ENCODE measurements around the gene ADGRG7.

DNA sequence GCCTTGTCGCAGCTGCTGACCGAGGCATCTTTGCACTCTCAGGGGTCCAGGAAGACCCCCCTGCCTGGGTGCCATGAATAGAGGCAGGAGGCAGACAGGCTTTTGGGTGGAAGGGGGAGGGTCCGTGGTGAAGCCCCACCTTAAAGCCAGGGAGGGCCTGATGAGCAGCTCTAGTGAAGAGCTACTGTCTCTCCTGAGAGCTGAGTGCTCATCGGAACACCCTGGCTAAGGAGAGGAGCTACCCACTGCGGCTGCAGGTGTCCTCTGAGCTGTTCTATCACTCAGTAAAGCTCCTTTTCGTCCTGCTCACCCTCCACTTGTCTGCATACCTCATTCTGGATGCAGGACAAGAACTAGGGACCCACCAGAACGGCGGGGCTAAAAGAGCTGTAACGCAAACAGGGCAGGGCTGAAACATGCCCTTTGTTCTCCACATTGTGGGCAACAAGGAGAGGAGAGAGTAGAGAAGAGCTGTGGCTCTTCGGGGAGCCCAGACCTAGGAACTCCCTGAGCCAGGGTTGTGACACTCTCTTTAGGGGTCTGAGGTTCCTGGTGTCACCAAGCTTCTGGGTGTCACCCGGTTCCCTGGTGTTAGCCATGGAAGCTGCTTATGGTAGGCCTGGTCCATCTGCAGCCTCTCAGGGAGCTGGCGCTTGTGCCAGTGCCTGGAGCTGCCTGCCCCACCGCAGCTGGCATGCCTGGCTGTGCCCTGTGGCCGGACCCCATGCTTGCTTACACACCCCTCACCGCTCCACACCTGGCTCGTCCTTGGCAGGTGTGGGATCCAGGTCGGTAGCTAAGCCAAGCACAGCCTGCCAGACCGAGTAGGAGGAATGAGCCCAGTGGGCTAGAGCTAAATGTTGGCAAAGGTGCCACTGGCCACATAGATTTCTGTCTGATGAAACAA is 73.7 kb downstream of the ADGRG7 start:
- TF ChIP-seq POLR2A (IDR thresholded peaks at IDR 0.05) (no peak), CTCF (IDR thresholded peaks at IDR 0.05 in 8 of 11, conservative IDR thresholded peaks at IDR 0.05 in 3 of 11) (no peak), POLR2AphosphoS5 (IDR thresholded peaks at IDR 0.05) (no peak)

Data from spleen (tissue), 7 donors.